CD14-positive monocyte (primary cell): ENCODE measurements around the gene HM13. TPM values are rescaled to one million over a fixed set of nuclear protein-coding genes. Genes with fewer than 3 reads are reported as not detected.

ENCODE experiments used
- DNase-seq, 3 donors: peaks; one replicate each; pipeline ENCODE4 v3.0.0-alpha.2; 2011 to 2022
- H2AFZ ChIP-seq: 2 replicates; pipeline ENCODE4 v1.6.0; 2012; ENCODE audit warnings: mild to moderate bottlenecking, low read depth, low read length, inconsistent platforms; ENCODE audit not compliant: insufficient read depth, poor library complexity, severe bottlenecking
- H3K27ac ChIP-seq, 2 donors: 1 replicate in 1 of 2; 2 replicates in 1 of 2; pipeline ENCODE4 v1.5.1; 2012 to 2013; ENCODE audit warnings: low read length in 2 of 2, control low read depth in 1 of 2, inconsistent platforms in 1 of 2, low read depth in 1 of 2, mild to moderate bottlenecking in 1 of 2
- H3K27me3 ChIP-seq, 2 donors: one replicate each; pipeline versions ENCODE4 v1.6.0 to v1.6.1; 2011 to 2013; ENCODE audit warnings: low read length in 2 of 2; ENCODE audit not compliant: control insufficient read depth in 2 of 2, insufficient read depth in 2 of 2
- H3K36me3 ChIP-seq, 2 donors: replicated peaks in 1 of 2; 1 replicate in 1 of 2; 2 replicates in 1 of 2; pipeline versions ENCODE4 v1.5.1 to v1.6.1; 2012 to 2013; ENCODE audit warnings: low read length in 2 of 2, control low read depth in 1 of 2, inconsistent platforms in 1 of 2, mild to moderate bottlenecking in 1 of 2; ENCODE audit not compliant: insufficient read depth in 2 of 2, control insufficient read depth in 1 of 2
- H3K4me1 ChIP-seq, 2 donors: 1 replicate in 1 of 2; 2 replicates in 1 of 2; pipeline versions ENCODE4 v1.5.1 to v1.6.1; 2012 to 2013; ENCODE audit warnings: low read length in 2 of 2, control low read depth in 1 of 2, inconsistent platforms in 1 of 2, mild to moderate bottlenecking in 1 of 2, moderate library complexity in 1 of 2; ENCODE audit not compliant: insufficient read depth in 2 of 2, control insufficient read depth in 1 of 2
- H3K4me2 ChIP-seq: replicated peaks from 2 replicates; pipeline ENCODE3; 2012; ENCODE audit warnings: low read length, moderate library complexity, mild to moderate bottlenecking; ENCODE audit not compliant: poor library complexity, severe bottlenecking; ENCODE audit errors: extremely low read depth
- H3K4me3 ChIP-seq, 3 experiments: fragments of 200-600 bp in 1 of 3; sonication (generic) in 1 of 3; replicated peaks in 1 of 3; 1 replicate in 2 of 3; 2 replicates in 1 of 3; pipeline ENCODE4 v1.5.1; 2011 to 2013; ENCODE audit warnings: low read length in 3 of 3, mild to moderate bottlenecking in 3 of 3, control low read depth in 2 of 3, low read depth in 2 of 3, inconsistent platforms in 1 of 3, moderate library complexity in 1 of 3
- H3K79me2 ChIP-seq: 2 replicates; pipeline ENCODE4 v1.6.0; 2012; ENCODE audit warnings: mild to moderate bottlenecking, control low read depth, inconsistent platforms, low read length, moderate library complexity; ENCODE audit not compliant: insufficient read depth
- H3K9ac ChIP-seq: 2 replicates; pipeline ENCODE4 v1.6.0; 2017; ENCODE audit warnings: low read length, mild to moderate bottlenecking; ENCODE audit not compliant: insufficient read depth, poor library complexity, severe bottlenecking
- H3K9me3 ChIP-seq, 2 donors: replicated peaks in 1 of 2; 1 replicate in 1 of 2; 2 replicates in 1 of 2; pipeline versions ENCODE4 v1.5.1 to v1.6.1; 2012 to 2013; ENCODE audit warnings: low read length in 2 of 2, control low read depth in 1 of 2; ENCODE audit not compliant: control insufficient read depth in 1 of 2, insufficient read depth in 1 of 2
- H4K20me1 ChIP-seq: 2 replicates; pipeline ENCODE4 v1.6.0; 2012; ENCODE audit warnings: mild to moderate bottlenecking, low read length, control low read depth, moderate library complexity; ENCODE audit not compliant: insufficient read depth
- H3K27ac Mint-ChIP-seq, 7 donors: one replicate each; pipeline ENCODE4 v1.8.0; 2020; ENCODE audit warnings: mild to moderate bottlenecking in 7 of 7, mixed read lengths in 7 of 7, moderate library complexity in 6 of 7, inconsistent platforms in 2 of 7
- H3K27me3 Mint-ChIP-seq, 3 donors: one replicate each; pipeline ENCODE4 v1.8.0; 2021 to 2022; ENCODE audit warnings: low read depth in 3 of 3, mild to moderate bottlenecking in 3 of 3, mixed read lengths in 3 of 3, moderate library complexity in 3 of 3, inconsistent platforms in 1 of 3
- H3K36me3 Mint-ChIP-seq, 2 donors: one replicate each; pipeline ENCODE4 v1.8.0; 2020; ENCODE audit warnings: mixed read lengths in 2 of 2, inconsistent platforms in 1 of 2, mild to moderate bottlenecking in 1 of 2
- H3K4me1 Mint-ChIP-seq: one replicate; pipeline ENCODE4 v1.8.0; 2020; ENCODE audit warnings: mild to moderate bottlenecking, mixed read lengths
- H3K4me3 Mint-ChIP-seq, 2 donors: one replicate each; pipeline ENCODE4 v1.8.0; 2020; ENCODE audit warnings: mild to moderate bottlenecking in 2 of 2, mixed read lengths in 2 of 2, moderate library complexity in 1 of 2
- H3K9me3 Mint-ChIP-seq, 7 donors: one replicate each; pipeline ENCODE4 v1.8.0; 2020 to 2022; ENCODE audit warnings: mixed read lengths in 7 of 7, mild to moderate bottlenecking in 6 of 7, moderate library complexity in 6 of 7, inconsistent platforms in 2 of 7
- CTCF ChIP-seq: fragments of 200-600 bp; IDR thresholded peaks from one replicate; pipeline ENCODE4 v1.8.0; 2022; ENCODE audit warnings: antibody characterized with exemption, mild to moderate bottlenecking
- WGBS: methylation state at CpG from one replicate; pipeline ENCODE4 v1.1.5; 2013; ENCODE audit warnings: missing lambda C conversion rate; ENCODE audit not compliant: insufficient coverage; 5-methylcytosine and 5-hydroxymethylcytosine counted together
- intact Hi-C, 2 donors: fragments of 100-400 bp; cut with micrococcal nuclease; formaldehyde crosslinking; loops; one replicate each; pipeline versions ENCODE4 v1.15.0 to v1.15.1; 2023
- polyA plus RNA-seq, 3 donors: library from polyadenylated mRNA; depleted of rRNA in 1 of 3; unstranded in 2 of 3; stranded (reverse) in 1 of 3; fragments of 300-500 nt in 2 of 3; fragments of >200 nt in 1 of 3; fragmentation: Illumina TruSeq in 2 of 3; gene quantifications; 1 replicate in 2 of 3; 2 replicates in 1 of 3; pipeline ENCODE4 v1.2.3, GENCODE V29; 2012 to 2021

Gene HM13
- polyA plus RNA-seq, 3 donors = 199 to 329 (median 320) TPM

GRCh38 chr20:31569163-31570020, 55.1 kb downstream of the HM13 start:
- intact Hi-C loops = no loop called here
- Histone ChIP-seq H3K36me3 (peaks cover 54 to 70% of the 10 kb centered on the region in 2 donors), H3K79me2 (no peaks in the 10 kb centered on the region), H3K27ac (peak overlapping the region in 1 of 2 donors; percentile 53), H3K9me3 (no peaks in the 10 kb centered on the region), H3K9ac (no peak overlapping the region), H3K4me1 (peaks cover 15 to 20% of the 10 kb centered on the region in 2 donors), H2AFZ (no peak overlapping the region), H3K27me3 (no peaks in the 10 kb centered on the region), H3K4me3 (no peak overlapping the region), H3K4me2 (no peak overlapping the region), H4K20me1 (peaks cover 40% of the 10 kb centered on the region)
- peak in 2 of 3 donors; percentile 33 to 45 for DNase-seq
- peak; percentile 95 for TF ChIP-seq CTCF
- WGBS = 66% methylated on average over 5 of the region's 10 CpGs
- Mint-ChIP-seq H3K27ac (peak overlapping the region in 6 of 7 donors; percentile 18 to 77 (median 66)), H3K36me3 (peaks cover 48 to 59% of the 10 kb centered on the region in 2 donors), H3K4me3 (no peak overlapping the region), H3K27me3 (no peaks in the 10 kb centered on the region), H3K4me1 (peaks cover 36% of the 10 kb centered on the region), H3K9me3 (no peaks in the 10 kb centered on the region)

- Histone ChIP-seq H2AFZ (no peak overlapping the region), H3K36me3 (peaks cover 52 to 64% of the 10 kb centered on the region in 2 donors), H3K9me3 (no peaks in the 10 kb centered on the region), H3K4me3 (no peak overlapping the region), H3K27ac (peak overlapping the region in 1 of 2 donors; percentile 53), H3K4me1 (peaks cover 15 to 20% of the 10 kb centered on the region in 2 donors), H4K20me1 (peaks cover 40% of the 10 kb centered on the region), H3K4me2 (no peak overlapping the region), H3K79me2 (no peaks in the 10 kb centered on the region), H3K27me3 (no peaks in the 10 kb centered on the region), H3K9ac (no peak overlapping the region)
- no peak overlapping the region for H3K4me3 Mint-ChIP-seq
- peaks cover 45 to 52% of the 10 kb centered on the region in 2 donors for H3K36me3 Mint-ChIP-seq
- H3K9me3 Mint-ChIP-seq = no peaks in the 10 kb centered on the region
- intact Hi-C loops = no loop called here
- peaks cover 36% of the 10 kb centered on the region for H3K4me1 Mint-ChIP-seq
- TF ChIP-seq CTCF = no peak
- H3K27me3 Mint-ChIP-seq = no peaks in the 10 kb centered on the region
- no peak for DNase-seq
- H3K27ac Mint-ChIP-seq = peak overlapping the region in 5 of 7 donors; percentile 37 to 74 (median 63)
- 89% methylated on average over 3 of the region's 8 CpGs for WGBS
Measured at GRCh38 chr20:31570021-31570463, 55.8 kb downstream of the HM13 start.
